GM19238 (cell line): ENCODE measurements around the gene OTUB2.

ENCODE experiments used
- DNase-seq: peaks from one replicate; pipeline ENCODE4 v3.0.0; 2011; ENCODE audit warnings: low spot score; ENCODE audit not compliant: insufficient read length

The OTUB2 gene

DNA sequence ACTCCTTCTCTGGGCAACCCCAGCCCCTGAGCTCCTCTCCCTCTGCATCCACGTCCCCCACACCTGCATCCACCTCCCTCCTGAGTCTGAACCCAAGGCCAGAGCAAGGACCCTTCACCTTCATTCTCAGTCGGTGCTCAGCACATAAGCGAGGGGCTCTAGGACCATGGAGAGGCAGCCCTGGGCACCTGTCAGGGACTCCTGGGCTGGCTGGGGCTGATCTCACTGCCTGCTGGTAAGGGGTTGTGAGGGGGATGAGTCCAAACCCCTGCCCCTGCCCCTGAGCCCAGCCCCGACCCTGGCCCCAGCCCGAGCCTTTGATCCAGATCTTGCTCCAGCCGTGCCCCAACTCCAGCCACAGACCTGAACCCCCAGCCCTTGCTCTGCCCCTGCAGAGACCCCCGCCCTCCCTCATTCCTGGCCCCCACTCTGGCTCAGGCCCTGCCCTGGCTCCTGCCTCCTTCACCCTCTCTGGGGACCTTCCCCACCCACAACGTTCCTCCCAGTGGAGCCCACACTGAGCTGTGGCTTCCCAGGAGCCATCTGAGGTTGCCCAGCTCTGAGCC is 29.9 kb upstream of the OTUB2 start:
- no peak for DNase-seq

DNA sequence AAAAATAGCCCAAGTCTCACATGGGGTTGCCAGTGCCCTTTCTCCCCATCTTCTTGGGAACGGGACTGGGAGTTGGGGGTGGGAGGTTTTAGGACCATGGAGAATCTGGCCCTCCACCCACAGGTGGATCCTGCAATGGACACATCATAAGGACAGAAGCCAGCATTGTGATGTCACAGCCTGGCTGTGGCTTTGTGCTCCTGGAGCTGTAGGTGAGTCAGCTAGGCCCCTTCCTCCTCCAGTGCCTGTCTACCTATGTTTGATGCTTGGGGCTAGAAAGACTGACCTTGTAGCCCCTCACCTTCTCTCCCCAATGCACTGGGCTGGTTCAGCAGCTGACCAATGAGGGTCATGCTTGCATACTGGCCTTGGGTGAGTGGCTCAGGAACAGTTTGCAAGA is 29.1 kb upstream of the OTUB2 start, which contains the start of gene CCDC197:
CCDC197 (plus strand) TSS at position 220 of the 400 bp plus-strand sequence. CDS start 831 bp downstream, outside the sequence.
- no peak for DNase-seq

DNA sequence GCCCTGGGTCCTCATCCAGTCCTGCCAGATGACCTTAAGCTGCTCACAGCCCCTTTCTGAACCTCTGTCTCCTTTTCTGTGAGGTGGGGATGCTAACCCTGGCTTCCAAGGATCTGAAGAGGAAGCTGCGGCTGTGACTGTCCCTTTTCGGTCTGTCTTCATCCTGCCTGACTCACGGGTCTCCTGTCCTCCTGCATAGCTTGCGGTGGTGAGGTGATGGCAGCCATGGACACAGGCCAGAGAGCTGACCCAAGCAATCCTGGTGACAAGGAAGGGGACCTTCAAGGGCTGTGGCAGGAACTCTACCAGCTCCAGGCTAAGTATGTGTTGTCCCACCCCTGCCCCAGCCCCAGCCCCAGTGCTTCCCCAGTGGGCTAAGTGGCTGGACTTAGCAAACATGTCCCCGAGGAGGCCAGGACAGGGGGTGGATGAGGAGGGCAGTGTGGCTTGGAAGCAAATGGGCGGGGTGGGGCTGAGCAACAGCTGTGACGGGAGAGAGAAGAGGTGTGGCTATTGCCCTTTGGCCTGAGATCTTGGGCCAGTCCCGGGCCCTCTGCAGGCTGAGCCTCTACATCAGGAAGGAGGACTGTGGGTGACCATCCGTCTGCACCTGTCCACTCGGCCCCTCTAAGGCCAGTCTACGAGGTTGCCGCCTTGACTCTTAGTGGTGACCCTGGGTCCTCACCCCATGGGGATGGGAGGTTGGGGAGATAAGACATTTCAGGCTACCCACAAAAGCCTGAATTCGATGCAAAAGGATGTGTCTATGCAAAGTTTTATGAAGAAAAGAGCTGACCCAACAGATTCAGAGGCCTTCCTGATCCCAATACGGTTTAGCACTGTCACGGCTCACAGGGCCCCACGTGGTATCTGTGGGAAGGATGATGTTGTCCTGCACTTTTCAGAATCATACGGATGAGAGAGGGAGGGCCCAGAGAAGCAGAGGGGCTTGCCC is 27.9 kb upstream of the OTUB2 start:
- no peak for DNase-seq

DNA sequence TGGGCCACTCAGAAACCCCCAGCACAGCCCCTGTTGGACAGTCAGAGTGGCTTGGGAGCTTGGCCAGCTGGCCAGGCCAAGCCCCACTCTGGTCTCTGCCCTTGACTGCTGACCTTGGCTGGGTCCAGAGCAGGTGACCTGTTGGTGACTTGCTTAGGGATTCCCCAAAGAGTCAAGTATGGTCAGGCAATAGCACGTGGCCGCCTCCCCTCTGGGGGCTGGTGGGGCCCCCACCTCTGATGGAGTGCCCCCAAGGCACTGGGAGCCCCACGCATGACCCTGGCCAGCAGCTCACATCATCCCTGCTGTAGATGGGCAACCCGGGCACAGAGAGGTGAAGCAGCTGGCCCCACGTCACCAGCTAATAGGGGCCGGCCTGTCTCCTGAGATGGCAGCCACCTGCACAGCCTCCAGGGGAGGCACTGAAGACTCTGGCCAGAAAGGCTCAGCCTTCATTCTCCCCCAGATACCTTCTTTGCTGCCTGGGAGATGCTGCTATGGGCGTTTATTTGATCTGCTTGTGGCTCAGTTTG is 27.2 kb upstream of the OTUB2 start:
- DNase-seq: no peak

DNA sequence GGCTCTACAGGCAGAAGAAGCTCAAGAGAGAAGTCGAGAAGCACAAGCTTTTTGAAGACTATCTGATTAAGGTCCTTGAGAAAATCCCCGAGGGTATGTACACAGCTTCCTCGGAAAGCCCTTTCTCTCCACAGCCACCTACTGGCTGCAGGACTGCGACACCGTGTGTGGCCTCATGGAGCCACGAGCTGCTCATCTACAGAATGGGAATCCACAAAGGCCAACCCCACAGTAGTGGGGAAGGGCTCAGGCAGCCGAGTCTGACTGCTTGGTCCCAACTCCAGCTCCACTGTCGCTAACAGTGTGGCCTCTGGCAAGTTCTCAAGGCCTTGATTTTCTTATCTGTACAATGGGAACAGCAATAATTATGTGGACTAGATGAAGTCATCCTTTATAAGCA is 26.6 kb upstream of the OTUB2 start:
- no peak for DNase-seq

DNA sequence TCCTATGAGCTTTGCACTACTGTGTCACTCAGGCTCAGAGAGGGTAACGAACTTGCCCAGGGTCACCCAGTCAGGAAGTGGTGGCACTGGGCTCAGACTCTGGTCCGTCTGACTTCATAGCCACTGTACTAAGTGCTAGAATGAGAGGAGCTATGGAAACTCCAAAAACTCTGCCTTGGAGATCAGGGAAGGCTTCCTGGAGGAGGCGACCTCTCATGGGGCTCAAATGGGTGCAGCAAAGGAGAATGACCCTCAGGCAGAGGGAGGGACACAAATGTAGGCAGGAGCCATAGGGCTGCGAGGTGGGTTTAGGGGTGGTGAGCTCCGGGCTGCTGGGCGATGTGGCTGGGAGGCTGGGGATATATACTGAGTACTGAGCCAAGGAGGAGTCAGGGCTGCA is 25.9 kb upstream of the OTUB2 start:
- DNase-seq: no peak

DNA sequence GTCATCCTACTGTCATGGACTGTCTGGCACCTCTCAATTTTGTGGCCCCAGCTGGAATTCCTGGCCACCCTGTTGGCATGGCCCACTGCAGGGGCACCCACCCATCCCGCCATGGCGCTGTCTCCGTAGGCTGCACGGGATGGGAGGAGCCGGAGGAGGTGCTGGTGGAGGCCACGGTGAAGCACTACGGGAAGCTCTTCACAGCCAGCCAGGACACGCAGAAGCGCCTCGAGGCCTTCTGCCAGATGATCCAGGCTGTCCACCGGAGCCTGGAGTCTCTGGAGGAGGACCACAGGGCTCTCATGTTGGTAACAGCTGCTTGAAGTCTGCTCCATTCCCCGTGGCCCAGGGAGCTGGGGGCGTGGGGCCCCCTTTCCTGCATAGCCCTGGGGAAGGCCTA is 25.1 kb upstream of the OTUB2 start:
- no peak for DNase-seq

DNA sequence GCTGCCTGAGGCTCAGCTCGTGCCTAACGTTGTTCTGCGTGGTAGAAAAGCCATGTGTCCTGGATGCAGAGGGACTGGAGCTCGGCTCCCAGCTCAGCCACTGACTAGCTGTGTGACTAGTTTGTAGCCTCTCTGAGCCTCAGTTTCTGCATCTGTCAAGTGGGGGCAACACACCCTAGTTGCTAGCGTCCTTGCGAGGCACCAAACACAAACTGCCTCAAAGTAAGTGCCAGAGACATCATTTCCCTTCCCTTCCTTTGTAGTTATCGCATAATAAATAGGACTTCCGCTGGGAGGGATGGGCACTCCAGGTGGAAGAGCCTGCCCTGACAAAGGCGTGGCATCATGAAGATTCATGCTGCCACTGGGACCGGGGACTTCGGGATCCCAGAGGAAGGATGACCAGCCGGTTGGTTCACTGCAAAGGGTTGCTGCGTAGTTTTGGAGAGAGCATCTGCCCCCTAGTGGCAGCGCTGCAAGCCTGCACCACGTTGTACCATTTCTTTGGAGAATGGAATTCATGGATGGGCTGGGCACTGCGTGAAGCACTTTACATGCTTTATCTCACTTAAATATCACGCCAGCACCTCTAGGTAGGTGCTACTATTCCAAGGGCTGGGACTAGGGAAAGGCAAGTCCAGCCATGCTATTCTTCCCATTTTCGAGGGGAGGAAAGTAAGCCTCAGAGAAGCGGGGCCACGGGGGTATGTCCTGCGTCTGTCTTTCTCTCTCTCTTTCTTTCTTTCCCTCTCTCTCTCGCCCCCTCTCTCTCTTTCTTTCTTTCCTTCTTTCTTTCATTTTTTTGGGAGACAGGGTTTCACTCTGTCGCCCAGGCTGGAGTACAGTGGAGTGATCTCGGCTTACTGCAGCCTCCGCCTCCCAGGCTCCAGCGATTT is 24.4 kb upstream of the OTUB2 start:
- DNase-seq: peak; percentile 66

DNA sequence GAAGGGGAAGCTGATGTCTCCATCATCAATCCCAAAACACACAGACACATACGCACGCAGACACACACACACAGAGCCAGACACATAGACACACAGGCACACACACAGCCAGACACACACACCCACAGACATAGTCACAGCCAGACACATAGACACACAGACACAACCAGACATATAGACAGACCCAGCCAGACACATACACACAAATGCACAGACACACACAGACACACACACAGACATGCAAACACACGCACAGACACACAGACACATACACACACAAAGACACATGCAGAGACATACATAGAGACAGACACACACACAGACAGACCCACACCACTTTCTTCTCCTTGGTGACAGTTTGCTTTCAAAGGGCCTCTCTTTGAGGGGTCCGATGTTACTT is 22.7 kb upstream of the OTUB2 start:
- DNase-seq: no peak

DNA sequence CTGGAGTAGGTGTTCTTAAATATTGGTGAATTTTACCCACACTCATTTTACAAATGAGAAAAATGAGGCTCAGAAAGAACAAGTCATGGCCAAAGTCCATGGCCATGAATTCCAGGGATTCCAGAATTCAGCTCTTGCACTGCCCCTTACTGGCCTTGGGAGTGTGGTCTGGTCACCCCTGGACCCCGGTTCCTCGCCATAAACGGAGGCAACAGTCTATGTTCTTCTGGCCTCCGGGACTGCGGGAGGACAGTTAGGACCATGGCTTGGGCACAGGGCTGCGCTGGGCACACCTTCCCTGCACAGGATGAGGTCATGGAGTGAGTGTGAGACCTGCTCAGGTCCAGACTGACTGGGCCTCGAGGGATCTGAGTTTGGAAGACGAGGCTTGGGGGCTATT is 22.1 kb upstream of the OTUB2 start:
- no peak for DNase-seq

DNA sequence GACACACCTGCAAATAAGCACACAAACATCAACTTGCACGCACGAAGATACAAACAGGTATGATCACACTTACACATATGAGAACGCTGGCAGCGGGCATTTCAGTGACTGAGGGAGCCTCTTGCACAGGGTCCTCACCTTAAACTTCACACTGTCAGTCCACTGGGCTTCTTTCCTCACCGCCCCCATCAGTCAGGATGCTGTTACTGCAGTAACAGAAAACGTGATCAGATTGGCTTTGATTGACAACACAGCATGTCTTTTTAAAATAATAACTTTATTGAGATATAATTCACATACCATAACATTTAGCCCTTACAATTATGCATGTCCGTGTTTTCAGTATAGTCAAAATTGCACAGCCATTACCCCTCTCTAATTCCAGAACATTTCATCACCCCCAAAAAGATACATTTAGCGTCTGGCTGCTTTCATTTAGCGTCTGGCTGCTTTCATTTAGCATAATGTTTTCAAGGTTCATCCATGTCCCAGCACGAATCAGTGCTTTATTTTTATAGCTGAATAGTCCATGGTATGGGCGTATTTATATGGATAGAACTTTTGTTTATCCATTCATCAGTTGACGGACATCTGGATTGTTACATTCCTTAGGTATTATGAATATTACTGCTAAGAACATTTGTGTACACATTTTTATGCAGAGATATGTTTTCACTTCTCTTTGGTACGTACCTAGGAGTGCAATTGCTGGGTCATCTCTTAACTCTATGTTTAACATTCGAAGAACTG is 20.6 kb upstream of the OTUB2 start:
- DNase-seq: no peak

DNA sequence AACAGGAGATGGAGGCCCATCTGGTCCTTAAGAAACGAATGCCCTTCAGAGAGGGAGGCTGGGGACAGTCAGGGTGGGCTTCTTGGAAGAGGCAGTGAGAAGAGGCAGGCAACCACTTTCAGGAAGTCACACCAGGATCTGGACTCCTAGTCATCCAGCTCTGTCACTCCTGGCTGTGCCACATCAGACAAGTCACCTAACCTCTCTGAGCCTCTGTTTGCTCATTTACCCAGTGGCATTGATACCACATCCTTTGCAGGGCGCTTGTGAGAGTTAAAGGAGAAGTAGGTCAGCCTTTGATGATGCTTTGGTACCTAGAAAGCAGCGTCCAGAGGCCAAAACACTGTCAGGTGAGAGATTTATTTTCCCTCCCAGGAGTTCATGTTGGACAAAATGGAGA is 17.9 kb upstream of the OTUB2 start:
- DNase-seq: no peak

DNA sequence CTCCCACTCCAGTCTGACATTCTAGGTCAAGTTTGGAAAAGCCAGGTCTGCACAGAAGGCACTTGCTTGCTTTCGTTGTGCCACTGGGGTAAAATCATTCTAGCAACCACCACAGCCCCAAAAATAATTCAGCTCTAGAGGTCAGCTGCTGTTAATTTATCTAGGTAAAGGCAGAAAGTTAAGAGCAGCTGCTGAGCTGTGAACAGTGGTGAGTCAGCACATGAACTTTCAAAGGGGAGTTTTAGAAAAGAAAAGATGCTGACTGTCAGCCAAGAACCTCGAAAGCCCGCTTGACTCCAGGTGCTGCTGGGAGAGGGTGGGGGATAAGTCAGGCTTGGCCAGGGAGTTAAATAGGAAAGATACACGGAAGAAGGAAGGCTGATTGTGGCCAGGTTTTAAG is 16.4 kb upstream of the OTUB2 start:
- DNase-seq: no peak

DNA sequence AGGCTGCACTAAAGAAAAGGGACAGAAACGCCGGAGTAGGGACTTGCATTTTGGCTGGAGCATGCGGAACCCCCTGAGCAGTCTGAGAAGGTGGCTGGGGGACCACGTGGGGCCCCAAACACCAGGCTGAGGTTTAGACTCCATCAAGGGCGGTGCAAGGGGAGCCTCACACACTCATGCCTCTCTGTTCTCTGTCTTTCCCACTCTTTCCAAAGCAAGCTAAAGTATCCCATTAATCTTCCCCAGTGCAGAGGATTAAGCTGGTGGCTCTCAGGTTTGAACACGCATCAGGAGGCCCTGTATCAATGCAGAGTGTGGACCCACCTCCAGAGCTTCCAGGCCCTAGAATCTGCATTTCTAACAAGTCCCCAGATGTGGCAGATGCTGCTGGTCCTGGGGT is 15.5 kb upstream of the OTUB2 start:
- DNase-seq: no peak

DNA sequence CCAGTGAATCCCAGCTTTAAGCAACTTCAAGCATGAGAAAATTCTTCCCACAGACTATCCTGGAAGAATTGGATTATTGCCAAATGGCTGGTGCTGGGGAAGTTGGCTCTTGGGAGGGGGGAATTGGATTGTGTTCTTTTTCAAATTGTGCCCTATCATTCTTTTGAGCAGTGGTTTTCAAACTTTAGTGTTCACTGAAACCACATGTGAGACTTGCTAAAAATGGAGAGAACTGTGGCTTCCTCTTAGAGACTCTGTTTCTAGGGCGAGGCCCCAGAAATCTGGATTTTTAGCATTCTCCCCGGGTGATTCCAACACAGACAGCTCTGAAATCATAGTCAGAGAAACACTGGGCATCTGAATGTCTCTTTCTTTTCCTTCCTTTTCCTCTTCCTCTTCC is 14.3 kb upstream of the OTUB2 start:
- DNase-seq: no peak

DNA sequence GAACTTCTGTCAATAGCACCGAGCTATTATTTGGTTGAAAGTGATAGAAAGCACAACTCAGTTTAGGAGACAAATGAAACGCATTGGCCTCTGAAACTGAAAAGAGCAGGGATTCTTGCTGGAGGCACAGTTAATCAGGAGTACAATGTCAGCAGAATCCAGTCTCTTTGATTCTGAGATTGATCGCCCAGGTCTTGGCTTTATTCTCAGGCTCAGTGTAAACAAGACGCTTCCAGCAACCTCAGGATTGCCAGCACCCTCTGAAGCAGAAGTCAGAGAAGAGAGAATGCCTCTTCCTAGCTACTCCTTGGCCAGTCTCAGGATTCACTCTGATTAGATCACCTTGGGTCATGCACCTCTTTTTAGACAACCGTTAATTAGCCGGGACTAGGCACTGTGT is 11.8 kb upstream of the OTUB2 start:
- DNase-seq: no peak

DNA sequence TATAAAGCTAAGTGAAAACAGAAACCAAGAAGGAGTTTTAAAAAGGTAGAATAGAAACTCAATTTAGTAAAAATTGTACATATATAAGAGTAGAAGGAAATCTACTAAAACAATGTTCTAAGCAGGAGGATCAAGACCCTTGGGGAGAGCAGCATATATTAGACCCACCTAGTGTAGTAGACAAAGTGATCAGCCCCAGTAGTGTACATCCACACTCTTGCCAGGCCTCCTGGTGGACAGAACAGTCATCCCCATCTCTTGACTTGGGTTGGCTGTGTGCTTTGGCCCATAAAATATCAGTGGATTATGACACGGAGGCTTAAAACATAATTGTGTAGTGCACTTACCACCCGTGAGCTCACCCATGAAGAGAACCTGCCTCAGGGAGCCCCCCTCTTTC is 10.9 kb upstream of the OTUB2 start:
- DNase-seq: no peak

DNA sequence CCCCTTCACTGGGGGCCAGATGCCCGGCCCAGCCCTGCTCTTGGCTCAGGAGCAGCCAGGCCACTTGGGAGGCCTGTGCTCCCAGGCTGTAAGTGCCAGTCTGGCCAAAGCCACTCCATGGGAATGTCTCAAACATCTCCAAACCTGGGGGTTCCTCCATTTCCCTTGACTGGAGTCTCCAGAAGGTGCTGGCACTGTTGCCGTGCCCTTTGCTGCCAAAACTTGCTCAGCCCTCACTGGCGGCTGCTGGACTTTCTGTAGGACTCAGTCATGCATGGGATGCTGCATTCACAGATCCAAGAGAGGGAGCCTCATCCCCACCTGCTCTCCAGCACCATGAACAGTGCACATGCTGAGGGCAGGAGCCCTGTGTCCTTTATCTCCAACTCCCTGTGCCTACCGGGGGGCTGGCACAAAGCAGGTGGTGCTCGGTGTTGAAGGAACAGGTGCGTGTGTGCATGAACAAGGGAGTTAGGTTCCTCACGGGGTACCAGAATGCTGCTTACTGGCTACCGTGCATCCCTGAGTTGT is 9.6 kb upstream of the OTUB2 start:
- DNase-seq: no peak

DNA sequence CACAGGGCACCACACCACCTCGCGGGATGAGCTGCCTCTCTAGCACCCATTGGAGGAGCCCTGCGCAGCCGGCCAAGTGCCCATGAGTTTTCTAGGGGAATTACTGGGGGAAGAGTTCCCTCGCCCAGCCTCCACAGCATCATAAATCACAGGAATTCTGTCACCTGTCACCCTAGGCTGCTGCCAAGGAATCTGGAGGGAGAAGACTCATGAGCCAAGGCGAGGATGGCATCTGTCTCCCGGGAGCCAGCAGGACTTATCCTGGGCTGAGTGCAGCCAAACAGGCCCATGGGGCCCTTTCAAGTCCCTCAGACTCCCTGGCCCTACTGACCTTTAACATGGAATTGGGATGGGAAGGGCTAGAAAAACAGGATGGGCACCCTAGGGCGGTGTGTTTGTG is 7.8 kb upstream of the OTUB2 start:
- no peak for DNase-seq

DNA sequence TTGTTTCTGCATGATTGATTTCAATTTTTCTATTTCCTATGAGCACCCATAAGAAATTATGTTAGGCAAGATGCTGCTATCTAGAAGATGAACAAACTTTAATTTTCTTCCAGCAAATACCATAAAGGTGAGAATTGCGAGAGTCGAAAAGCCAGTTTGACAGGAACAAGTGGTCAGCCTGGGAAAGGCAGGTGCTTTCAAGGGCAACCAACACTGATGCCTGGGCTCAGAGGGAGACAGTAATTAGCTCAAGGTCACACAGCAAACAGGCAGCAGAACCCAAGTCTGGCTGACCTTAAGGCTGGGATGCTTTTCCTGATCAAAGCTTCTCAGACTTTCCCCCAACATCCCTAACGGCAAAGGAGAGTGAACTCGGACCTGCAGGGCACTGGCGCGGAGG is 6.8 kb upstream of the OTUB2 start:
- DNase-seq: no peak

DNA sequence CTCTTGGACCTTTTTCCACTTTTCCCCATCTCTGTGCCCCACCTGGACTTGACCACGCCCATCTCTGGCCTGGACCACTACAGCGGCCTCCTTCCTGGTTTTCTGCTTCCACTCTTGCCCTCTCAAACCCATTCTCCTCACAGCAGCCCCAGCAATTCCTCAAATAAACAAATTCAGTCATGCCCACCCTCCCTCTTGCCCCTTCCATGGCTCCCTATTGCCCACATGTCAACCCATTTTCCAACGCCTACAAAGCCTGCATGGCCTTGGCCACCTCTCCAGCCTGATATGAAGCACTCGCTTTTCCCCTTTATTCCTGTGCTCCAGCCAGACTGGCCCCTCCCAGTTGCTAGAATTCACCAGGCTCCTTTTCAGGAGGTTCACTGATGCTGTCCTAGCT is 5.9 kb upstream of the OTUB2 start:
- no peak for DNase-seq
